ENCODE results near the gene APH1B. TPM values are rescaled to one million over a fixed set of nuclear protein-coding genes. Genes with fewer than 3 reads are reported as not detected.

The APH1B gene
- total and polyA plus RNA-seq, 9 of the 15 experiments (the other 6 are each of a cell fraction or from before 2014, with no cell fraction given) = 5.1 to 9.7 (median 7.0) TPM

DNA sequence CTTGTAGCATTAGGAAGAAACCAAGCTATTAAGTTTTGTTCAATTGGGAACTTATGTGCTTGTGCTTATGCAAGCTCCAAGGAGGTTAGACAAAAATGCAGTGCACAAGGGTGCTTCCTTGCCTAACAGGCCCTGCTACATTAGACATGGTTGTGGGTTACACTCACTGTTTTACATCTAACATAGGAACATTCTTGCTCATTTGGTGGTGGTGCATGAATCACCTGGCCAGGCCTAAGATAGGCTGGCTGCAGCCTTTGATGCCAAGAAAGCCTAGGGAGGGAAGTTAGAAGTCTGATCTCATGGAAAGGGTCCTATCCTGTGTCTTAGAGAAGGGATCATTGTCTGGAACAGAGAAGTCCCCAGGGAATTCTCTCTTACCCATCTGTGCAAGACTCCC lies 60.8 kb downstream of the APH1B start:
- intact Hi-C loops (cut with micrococcal nuclease) = no loop called here

More for the DNA sequence above, 60.8 kb downstream of the APH1B start:
- H3K27me3 ChIP-seq (ENCODE audit: control insufficient read depth in 2 of 2, insufficient read depth in 2 of 2, low read length in 2 of 2) = no peaks in the 10 kb centered on the region
- no peaks in the 10 kb centered on the region for H3K9me1 ChIP-seq (ENCODE audit: control insufficient read depth, insufficient read depth, low read length)
- ATAC-seq = no peak
- H3K4me3 ChIP-seq = no peak overlapping the region
- H3K4me1 ChIP-seq (replicated peaks in 1 of 2; ENCODE audit: control insufficient read depth in 2 of 2, insufficient read depth in 2 of 2, low read length in 2 of 2) = peaks cover 0 to 22% of the 10 kb centered on the region in 2 experiments; a peak in 4 of 5 replicates
- no peaks in the 10 kb centered on the region for H3K36me3 ChIP-seq (ENCODE audit: control insufficient read depth, insufficient read depth, low read length)
- no peak for DNase-seq (ENCODE audit: extremely low read depth in 1 of 4, low spot score in 3 of 4)
- no TSS peak for BruUV-seq (replicated peaks)
- CTCF ChIA-PET (ENCODE audit: low intra/inter-chr PET ratio) = no interaction called here
- no peak for TF ChIP-seq CREB1 (IDR thresholded peaks at IDR 0.05)
- TF ChIP-seq CREB1 (CRISPR knock-in tag; IDR thresholded peaks at IDR 0.05) = no peak
- TF ChIP-seq, protein P1, sequence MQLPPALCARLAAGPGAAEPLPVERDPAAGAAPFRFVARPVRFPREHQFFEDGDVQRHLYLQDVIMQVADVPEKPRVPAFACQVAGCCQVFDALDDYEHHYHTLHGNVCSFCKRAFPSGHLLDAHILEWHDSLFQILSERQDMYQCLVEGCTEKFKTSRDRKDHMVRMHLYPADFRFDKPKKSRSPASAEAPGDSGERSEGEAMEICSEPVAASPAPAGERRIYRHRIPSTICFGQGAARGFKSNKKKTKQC (CRISPR knock-in tag; IDR thresholded peaks at IDR 0.05) = no peak
- no peak for TF ChIP-seq KDM4B (IDR thresholded peaks at IDR 0.05; ENCODE audit: borderline replicate concordance in 2 of 2, low read depth in 1 of 2)
- TF ChIP-seq, protein P2, sequence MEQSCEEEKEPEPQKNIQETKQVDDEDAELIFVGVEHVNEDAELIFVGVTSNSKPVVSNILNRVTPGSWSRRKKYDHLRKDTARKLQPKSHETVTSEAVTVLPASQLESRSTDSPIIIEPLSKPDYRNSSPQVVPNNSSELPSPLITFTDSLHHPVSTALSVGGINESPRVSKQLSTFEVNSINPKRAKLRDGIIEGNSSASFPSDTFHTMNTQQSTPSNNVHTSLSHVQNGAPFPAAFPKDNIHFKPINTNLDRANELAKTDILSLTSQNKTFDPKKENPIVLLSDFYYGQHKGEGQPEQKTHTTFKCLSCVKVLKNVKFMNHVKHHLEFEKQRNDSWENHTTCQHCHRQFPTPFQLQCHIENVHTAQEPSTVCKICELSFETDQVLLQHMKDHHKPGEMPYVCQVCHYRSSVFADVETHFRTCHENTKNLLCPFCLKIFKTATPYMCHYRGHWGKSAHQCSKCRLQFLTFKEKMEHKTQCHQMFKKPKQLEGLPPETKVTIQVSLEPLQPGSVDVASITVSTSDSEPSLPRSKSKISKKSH (CRISPR knock-in tag; IDR thresholded peaks at IDR 0.05) = no peak
- no peak for TF ChIP-seq ZNF175 (CRISPR knock-in tag; IDR thresholded peaks at IDR 0.05; ENCODE audit: low read depth)
- no peak for TF ChIP-seq SMARCA4 (IDR thresholded peaks at IDR 0.05)
- TF ChIP-seq CCNT2 (IDR thresholded peaks at IDR 0.05; ENCODE audit: borderline replicate concordance, extremely low read depth, insufficient read length, low read depth, low read length) = no peak
- no peak for TF ChIP-seq PHF21A (IDR thresholded peaks at IDR 0.05; ENCODE audit: borderline replicate concordance, low read depth)
- no peak for TF ChIP-seq GTF2E2 (tag; IDR thresholded peaks at IDR 0.05)
- TF ChIP-seq KDM1A (IDR thresholded peaks at IDR 0.05) = no peak
- no peak for TF ChIP-seq ZNF77 (CRISPR knock-in tag; IDR thresholded peaks at IDR 0.05)
- no peak overlapping the region for H3K4me2 ChIP-seq (ENCODE audit: insufficient read depth, low read length)
- in situ Hi-C loops (cut with MboI) = no loop called here
- POLR2A ChIA-PET = interaction anchor here (0.9 to 1.0 kb wide), 2 partner anchors 13 to 29 kb away, joined by 3 read pairs; no protein-coding TSS in a partner anchor
- FAIRE-seq = no peak
- H4K20me1 ChIP-seq (replicated peaks; ENCODE audit: control insufficient read depth, insufficient read depth, low read length) = no peaks in the 10 kb centered on the region
- no peak overlapping the region for H2AFZ ChIP-seq (ENCODE audit: low read depth, low read length)
- H3K79me2 ChIP-seq (ENCODE audit: control insufficient read depth, insufficient read depth, low read length) = no peaks in the 10 kb centered on the region
- H3K9ac ChIP-seq (ENCODE audit: insufficient read depth in 1 of 2, low read depth in 2 of 2, low read length in 2 of 2) = no peak overlapping the region
- no peak overlapping the region for H3K27ac ChIP-seq (ENCODE audit: extremely low read depth, low read depth, low read length)
- no peaks in the 10 kb centered on the region for H3K9me3 ChIP-seq (replicated peaks; ENCODE audit: control insufficient read depth, insufficient read depth, low read depth, low read length)
